Kidney (tissue), 14 donors: ENCODE measurements around the gene SLC26A8. TPM values are rescaled to one million over a fixed set of nuclear protein-coding genes. Genes with fewer than 3 reads are reported as not detected.
"Not testable (repeated sequence)": the region's sequence is repeated elsewhere in the genome, so short reads cannot be mapped to it uniquely, and the experiment has no call there.

Source experiments
- DNase-seq, 5 donors: peaks; one replicate each; pipeline ENCODE4 v3.0.0-alpha.2; 2013 to 2020
- FAIRE-seq: peaks from 2 replicates; lab custom pipeline; 2012; peaks lifted over from hg19 to GRCh38; lab: Jason Lieb, UNC
- H3K27ac ChIP-seq, 2 donors: one replicate each; pipeline ENCODE4 v1.7.0; 2013; ENCODE audit warnings: low read depth in 2 of 2, low read length in 2 of 2, inconsistent platforms in 1 of 2
- H3K27me3 ChIP-seq: one replicate; pipeline ENCODE4 v1.7.1; 2013; ENCODE audit warnings: low read length, inconsistent platforms; ENCODE audit not compliant: control insufficient read depth, insufficient read depth
- H3K36me3 ChIP-seq, 3 donors: one replicate each; pipeline versions ENCODE4 v1.7.0 to v1.7.1; 2013; ENCODE audit warnings: low read length in 3 of 3, control low read depth in 1 of 3, inconsistent platforms in 1 of 3; ENCODE audit not compliant: insufficient read depth in 3 of 3, control insufficient read depth in 2 of 3
- H3K4me1 ChIP-seq, 3 donors: one replicate each; pipeline versions ENCODE4 v1.7.0 to v1.7.1; 2013; ENCODE audit warnings: low read length in 3 of 3, inconsistent platforms in 1 of 3, low read depth in 1 of 3; ENCODE audit not compliant: control insufficient read depth in 2 of 3, insufficient read depth in 2 of 3
- H3K4me3 ChIP-seq, 3 donors: one replicate each; pipeline versions ENCODE4 v1.7.0 to v1.8.1; 2013; ENCODE audit warnings: low read length in 3 of 3, control low read depth in 1 of 3, inconsistent platforms in 1 of 3
- H3K9ac ChIP-seq, 3 donors: one replicate each; pipeline versions ENCODE4 v1.7.0 to v1.7.1; 2013; ENCODE audit warnings: low read length in 3 of 3, control low read depth in 1 of 3, inconsistent platforms in 1 of 3
- H3K9me3 ChIP-seq, 3 donors: one replicate each; pipeline versions ENCODE4 v1.7.0 to v1.7.1; 2013; ENCODE audit warnings: low read length in 3 of 3, control low read depth in 1 of 3, inconsistent platforms in 1 of 3; ENCODE audit not compliant: control insufficient read depth in 2 of 3, insufficient read depth in 1 of 3
- intact Hi-C: fragments of 100-400 bp; cut with DNase I; formaldehyde crosslinking; loops from one replicate; pipeline ENCODE4 v1.11.1; 2022
- polyA plus RNA-seq: library from polyadenylated mRNA; stranded (reverse); fragments of 350-450 nt; fragmentation: Illumina TruSeq; extraction: RNeasy Lipid Tissue Mini Kit (QIAGEN cat#74804); gene quantifications from one replicate; pipeline ENCODE4 v1.2.3, GENCODE V29; 2014; ENCODE audit warnings: low read depth, low replicate concordance; ENCODE audit not compliant: insufficient read depth
- total RNA-seq: library from RNA; stranded (reverse); fragmentation: NEBNext Ultra II Directional; extraction: Animal tissue kit (Norgen Biotek cat#: 25700); gene quantifications from one replicate; pipeline ENCODE4 v1.2.1, GENCODE V29; 2021
- TF ChIP-seq, protein P1 (sequence below): IDR thresholded peaks from 3 replicates; pipeline ENCODE4 v1.5.1; 2012; ENCODE audit warnings: mild to moderate bottlenecking, moderate library complexity, borderline replicate concordance; ENCODE audit not compliant: insufficient read depth; ENCODE audit errors: extremely low read depth
- donor health status: control.
- donor health status: control.
- donor health status: control.
- donor health status: control.
- donor health status: control.
- donor health status: DM: yes; HTN: yes; CAD: no.
- donor health status: Normal renal cell carcinoma (clear cell type).

The SLC26A8 gene
- total and polyA plus RNA-seq, 2 donors from 2014 or later, result 0.22 TPM; not detected in 1

DNA sequence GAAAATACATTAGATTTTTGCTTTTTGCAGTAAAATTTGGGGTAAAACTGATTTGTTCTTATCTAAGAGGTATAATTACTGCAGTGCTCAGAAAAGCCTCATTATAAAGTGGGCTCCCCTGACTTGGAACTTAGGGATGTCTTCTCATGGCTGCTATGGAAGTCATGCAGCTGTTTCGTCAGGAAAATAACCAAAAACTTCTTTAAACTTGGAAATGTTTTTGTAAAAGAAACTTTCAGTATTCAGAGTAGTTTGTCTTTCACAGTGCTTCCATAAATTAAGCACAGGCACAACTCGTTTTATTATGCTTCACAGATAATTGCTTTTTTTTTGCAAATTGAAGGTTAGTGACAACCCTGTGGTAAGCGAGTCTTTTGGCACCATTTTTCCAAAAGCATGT lies 10.0 kb upstream of the SLC26A8 start:
- intact Hi-C loops, result no loop called here
- H3K27ac ChIP-seq, result no peak overlapping the region

DNA sequence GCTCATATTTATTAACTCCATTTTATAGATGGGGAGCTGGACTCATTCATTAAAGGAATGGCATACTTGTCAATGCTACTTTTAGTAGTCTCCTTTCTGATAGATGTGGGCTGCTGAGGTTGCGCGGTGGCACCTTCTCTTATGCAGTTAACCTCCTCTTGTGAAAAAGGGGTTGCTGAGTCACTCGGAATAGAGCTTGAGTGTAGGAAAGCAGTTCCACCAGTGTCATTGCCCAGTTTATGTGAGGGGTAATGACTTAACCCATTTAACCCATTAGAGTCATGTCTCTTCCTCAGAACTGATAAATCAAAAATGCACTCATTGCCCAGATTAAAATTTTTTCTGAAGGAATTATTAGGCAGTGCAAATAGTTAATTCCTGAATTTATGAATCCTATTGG lies 9.5 kb upstream of the SLC26A8 start:
- FAIRE-seq, result no peak
- H3K36me3 ChIP-seq, result no peaks in the 10 kb centered on the region
- H3K27ac ChIP-seq, result no peak overlapping the region
- H3K27me3 ChIP-seq, result no peaks in the 10 kb centered on the region
- H3K9me3 ChIP-seq, result no peaks in the 10 kb centered on the region
- no peak for DNase-seq
- no peak overlapping the region for H3K9ac ChIP-seq
- intact Hi-C loops, result no loop called here
- no peak overlapping the region for H3K4me3 ChIP-seq
- H3K4me1 ChIP-seq, result peaks cover 0 to 18% (median 8%) of the 10 kb centered on the region in 3 donors
- TF ChIP-seq, protein P1, sequence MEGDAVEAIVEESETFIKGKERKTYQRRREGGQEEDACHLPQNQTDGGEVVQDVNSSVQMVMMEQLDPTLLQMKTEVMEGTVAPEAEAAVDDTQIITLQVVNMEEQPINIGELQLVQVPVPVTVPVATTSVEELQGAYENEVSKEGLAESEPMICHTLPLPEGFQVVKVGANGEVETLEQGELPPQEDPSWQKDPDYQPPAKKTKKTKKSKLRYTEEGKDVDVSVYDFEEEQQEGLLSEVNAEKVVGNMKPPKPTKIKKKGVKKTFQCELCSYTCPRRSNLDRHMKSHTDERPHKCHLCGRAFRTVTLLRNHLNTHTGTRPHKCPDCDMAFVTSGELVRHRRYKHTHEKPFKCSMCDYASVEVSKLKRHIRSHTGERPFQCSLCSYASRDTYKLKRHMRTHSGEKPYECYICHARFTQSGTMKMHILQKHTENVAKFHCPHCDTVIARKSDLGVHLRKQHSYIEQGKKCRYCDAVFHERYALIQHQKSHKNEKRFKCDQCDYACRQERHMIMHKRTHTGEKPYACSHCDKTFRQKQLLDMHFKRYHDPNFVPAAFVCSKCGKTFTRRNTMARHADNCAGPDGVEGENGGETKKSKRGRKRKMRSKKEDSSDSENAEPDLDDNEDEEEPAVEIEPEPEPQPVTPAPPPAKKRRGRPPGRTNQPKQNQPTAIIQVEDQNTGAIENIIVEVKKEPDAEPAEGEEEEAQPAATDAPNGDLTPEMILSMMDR, result no peak

More for the DNA sequence above, 10.0 kb upstream of the SLC26A8 start:
- FAIRE-seq (no peak), DNase-seq (peak in 1 of 5 donors; percentile 23)
- H3K36me3 ChIP-seq, result no peaks in the 10 kb centered on the region
- H3K4me1 ChIP-seq, result peaks cover 0 to 18% (median 8%) of the 10 kb centered on the region in 3 donors
- H3K27me3 ChIP-seq, result no peaks in the 10 kb centered on the region
- no peaks in the 10 kb centered on the region for H3K9me3 ChIP-seq
- H3K9ac ChIP-seq, result no peak overlapping the region
- H3K4me3 ChIP-seq, result no peak overlapping the region
- TF ChIP-seq, protein P1, result no peak

DNA sequence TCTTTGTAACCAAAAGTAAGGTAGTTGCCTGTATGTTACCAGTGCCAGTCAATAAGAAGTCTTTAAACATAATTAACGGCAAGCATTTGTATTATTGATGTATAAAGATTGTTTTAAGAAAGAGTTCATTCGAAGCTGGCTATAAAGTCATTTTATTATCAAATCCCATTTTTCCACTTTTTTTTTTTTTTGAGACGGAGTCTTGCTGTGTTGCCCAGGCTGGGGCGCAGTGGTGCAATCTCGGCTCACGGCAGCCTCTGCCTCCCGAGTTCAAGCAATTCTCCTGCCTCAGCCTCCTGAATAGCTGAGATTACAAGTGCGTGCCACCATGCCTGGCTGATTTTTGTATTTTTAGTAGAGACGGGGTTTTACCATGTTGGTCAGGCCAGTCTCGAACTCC lies 8.7 kb upstream of the SLC26A8 start:
- DNase-seq, result not testable (repeated sequence)

DNA sequence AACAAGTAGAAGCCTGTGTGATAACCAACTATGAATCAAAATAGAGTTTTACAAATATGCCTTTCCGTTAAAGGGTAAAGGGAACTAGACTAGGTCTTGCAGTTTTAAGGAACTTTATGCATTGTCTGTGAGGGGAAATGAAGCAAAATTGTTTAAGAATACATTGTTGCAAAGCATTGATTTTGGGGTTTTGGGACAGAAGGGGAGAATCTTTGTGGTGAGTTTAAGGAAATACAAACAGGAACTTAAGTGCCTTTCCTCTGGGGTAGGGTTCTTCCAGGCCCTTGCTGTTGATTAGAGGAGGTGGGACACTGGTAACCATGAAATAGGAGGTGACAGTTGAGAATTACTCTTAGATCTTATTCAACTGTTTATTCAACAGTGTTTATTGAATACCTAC lies 7.8 kb upstream of the SLC26A8 start:
- no peak overlapping the region for H3K27ac ChIP-seq
- peaks cover 0 to 13% (median 5%) of the 10 kb centered on the region in 3 donors for H3K4me1 ChIP-seq

More for the DNA sequence above, 8.7 kb upstream of the SLC26A8 start:
- H3K27me3 ChIP-seq, H3K27ac ChIP-seq, H3K9me3 ChIP-seq, FAIRE-seq, H3K9ac ChIP-seq, intact Hi-C loops, H3K36me3 ChIP-seq, H3K4me3 ChIP-seq: not testable (repeated sequence)
- H3K4me1 ChIP-seq, result peaks cover 0 to 14% (median 7%) of the 10 kb centered on the region in 3 donors

More for the DNA sequence above, 7.8 kb upstream of the SLC26A8 start:
- H3K9me3 ChIP-seq, result no peaks in the 10 kb centered on the region
- FAIRE-seq, result no peak
- intact Hi-C loops, result no loop called here
- DNase-seq, result no peak
- H3K36me3 ChIP-seq, result no peaks in the 10 kb centered on the region
- TF ChIP-seq, protein P1, result no peak
- H3K9ac ChIP-seq, result no peak overlapping the region
- no peak overlapping the region for H3K4me3 ChIP-seq
- no peaks in the 10 kb centered on the region for H3K27me3 ChIP-seq
